CD14-positive monocyte (primary cell): Measurements from ENCODE around the gene NASP. TPM values are rescaled to one million over a fixed set of nuclear protein-coding genes. Genes with fewer than 3 reads are reported as not detected.

Source experiments
- DNase-seq, 3 donors: peaks; one replicate each; pipeline ENCODE4 v3.0.0-alpha.2; 2011 to 2022
- H2AFZ ChIP-seq: 2 replicates; pipeline ENCODE4 v1.6.0; 2012; ENCODE audit warnings: mild to moderate bottlenecking, low read depth, low read length, inconsistent platforms; ENCODE audit not compliant: insufficient read depth, poor library complexity, severe bottlenecking
- H3K27ac ChIP-seq, 2 donors: 1 replicate in 1 of 2; 2 replicates in 1 of 2; pipeline ENCODE4 v1.5.1; 2012 to 2013; ENCODE audit warnings: low read length in 2 of 2, control low read depth in 1 of 2, inconsistent platforms in 1 of 2, low read depth in 1 of 2, mild to moderate bottlenecking in 1 of 2
- H3K27me3 ChIP-seq, 2 donors: one replicate each; pipeline versions ENCODE4 v1.6.0 to v1.6.1; 2011 to 2013; ENCODE audit warnings: low read length in 2 of 2; ENCODE audit not compliant: control insufficient read depth in 2 of 2, insufficient read depth in 2 of 2
- H3K36me3 ChIP-seq, 2 donors: replicated peaks in 1 of 2; 1 replicate in 1 of 2; 2 replicates in 1 of 2; pipeline versions ENCODE4 v1.5.1 to v1.6.1; 2012 to 2013; ENCODE audit warnings: low read length in 2 of 2, control low read depth in 1 of 2, inconsistent platforms in 1 of 2, mild to moderate bottlenecking in 1 of 2; ENCODE audit not compliant: insufficient read depth in 2 of 2, control insufficient read depth in 1 of 2
- H3K4me1 ChIP-seq, 2 donors: 1 replicate in 1 of 2; 2 replicates in 1 of 2; pipeline versions ENCODE4 v1.5.1 to v1.6.1; 2012 to 2013; ENCODE audit warnings: low read length in 2 of 2, control low read depth in 1 of 2, inconsistent platforms in 1 of 2, mild to moderate bottlenecking in 1 of 2, moderate library complexity in 1 of 2; ENCODE audit not compliant: insufficient read depth in 2 of 2, control insufficient read depth in 1 of 2
- H3K4me2 ChIP-seq: replicated peaks from 2 replicates; pipeline ENCODE3; 2012; ENCODE audit warnings: low read length, moderate library complexity, mild to moderate bottlenecking; ENCODE audit not compliant: poor library complexity, severe bottlenecking; ENCODE audit errors: extremely low read depth
- H3K4me3 ChIP-seq, 3 experiments: fragments of 200-600 bp in 1 of 3; sonication (generic) in 1 of 3; replicated peaks in 1 of 3; 1 replicate in 2 of 3; 2 replicates in 1 of 3; pipeline ENCODE4 v1.5.1; 2011 to 2013; ENCODE audit warnings: low read length in 3 of 3, mild to moderate bottlenecking in 3 of 3, control low read depth in 2 of 3, low read depth in 2 of 3, inconsistent platforms in 1 of 3, moderate library complexity in 1 of 3
- H3K79me2 ChIP-seq: 2 replicates; pipeline ENCODE4 v1.6.0; 2012; ENCODE audit warnings: mild to moderate bottlenecking, control low read depth, inconsistent platforms, low read length, moderate library complexity; ENCODE audit not compliant: insufficient read depth
- H3K9ac ChIP-seq: 2 replicates; pipeline ENCODE4 v1.6.0; 2017; ENCODE audit warnings: low read length, mild to moderate bottlenecking; ENCODE audit not compliant: insufficient read depth, poor library complexity, severe bottlenecking
- H3K9me3 ChIP-seq, 2 donors: replicated peaks in 1 of 2; 1 replicate in 1 of 2; 2 replicates in 1 of 2; pipeline versions ENCODE4 v1.5.1 to v1.6.1; 2012 to 2013; ENCODE audit warnings: low read length in 2 of 2, control low read depth in 1 of 2; ENCODE audit not compliant: control insufficient read depth in 1 of 2, insufficient read depth in 1 of 2
- H4K20me1 ChIP-seq: 2 replicates; pipeline ENCODE4 v1.6.0; 2012; ENCODE audit warnings: mild to moderate bottlenecking, low read length, control low read depth, moderate library complexity; ENCODE audit not compliant: insufficient read depth
- H3K27ac Mint-ChIP-seq, 7 donors: one replicate each; pipeline ENCODE4 v1.8.0; 2020; ENCODE audit warnings: mild to moderate bottlenecking in 7 of 7, mixed read lengths in 7 of 7, moderate library complexity in 6 of 7, inconsistent platforms in 2 of 7
- H3K27me3 Mint-ChIP-seq, 3 donors: one replicate each; pipeline ENCODE4 v1.8.0; 2021 to 2022; ENCODE audit warnings: low read depth in 3 of 3, mild to moderate bottlenecking in 3 of 3, mixed read lengths in 3 of 3, moderate library complexity in 3 of 3, inconsistent platforms in 1 of 3
- H3K36me3 Mint-ChIP-seq, 2 donors: one replicate each; pipeline ENCODE4 v1.8.0; 2020; ENCODE audit warnings: mixed read lengths in 2 of 2, inconsistent platforms in 1 of 2, mild to moderate bottlenecking in 1 of 2
- H3K4me1 Mint-ChIP-seq: one replicate; pipeline ENCODE4 v1.8.0; 2020; ENCODE audit warnings: mild to moderate bottlenecking, mixed read lengths
- H3K4me3 Mint-ChIP-seq, 2 donors: one replicate each; pipeline ENCODE4 v1.8.0; 2020; ENCODE audit warnings: mild to moderate bottlenecking in 2 of 2, mixed read lengths in 2 of 2, moderate library complexity in 1 of 2
- H3K9me3 Mint-ChIP-seq, 7 donors: one replicate each; pipeline ENCODE4 v1.8.0; 2020 to 2022; ENCODE audit warnings: mixed read lengths in 7 of 7, mild to moderate bottlenecking in 6 of 7, moderate library complexity in 6 of 7, inconsistent platforms in 2 of 7
- WGBS: methylation state at CpG from one replicate; pipeline ENCODE4 v1.1.5; 2013; ENCODE audit warnings: missing lambda C conversion rate; ENCODE audit not compliant: insufficient coverage; 5-methylcytosine and 5-hydroxymethylcytosine counted together
- intact Hi-C, 2 donors: fragments of 100-400 bp; cut with micrococcal nuclease; formaldehyde crosslinking; loops; one replicate each; pipeline versions ENCODE4 v1.15.0 to v1.15.1; 2023
- polyA plus RNA-seq, 3 donors: library from polyadenylated mRNA; depleted of rRNA in 1 of 3; unstranded in 2 of 3; stranded (reverse) in 1 of 3; fragments of 300-500 nt in 2 of 3; fragments of >200 nt in 1 of 3; fragmentation: Illumina TruSeq in 2 of 3; gene quantifications; 1 replicate in 2 of 3; 2 replicates in 1 of 3; pipeline ENCODE4 v1.2.3, GENCODE V29; 2012 to 2021
- TF ChIP-seq, protein P1 (sequence below): fragments of 200-600 bp; IDR thresholded peaks from one replicate; pipeline ENCODE4 v1.8.0; 2022; ENCODE audit warnings: antibody characterized with exemption, mild to moderate bottlenecking

NASP gene
- polyA plus RNA-seq, 3 donors, result 24.4 to 44.6 (median 27.5) TPM

DNA sequence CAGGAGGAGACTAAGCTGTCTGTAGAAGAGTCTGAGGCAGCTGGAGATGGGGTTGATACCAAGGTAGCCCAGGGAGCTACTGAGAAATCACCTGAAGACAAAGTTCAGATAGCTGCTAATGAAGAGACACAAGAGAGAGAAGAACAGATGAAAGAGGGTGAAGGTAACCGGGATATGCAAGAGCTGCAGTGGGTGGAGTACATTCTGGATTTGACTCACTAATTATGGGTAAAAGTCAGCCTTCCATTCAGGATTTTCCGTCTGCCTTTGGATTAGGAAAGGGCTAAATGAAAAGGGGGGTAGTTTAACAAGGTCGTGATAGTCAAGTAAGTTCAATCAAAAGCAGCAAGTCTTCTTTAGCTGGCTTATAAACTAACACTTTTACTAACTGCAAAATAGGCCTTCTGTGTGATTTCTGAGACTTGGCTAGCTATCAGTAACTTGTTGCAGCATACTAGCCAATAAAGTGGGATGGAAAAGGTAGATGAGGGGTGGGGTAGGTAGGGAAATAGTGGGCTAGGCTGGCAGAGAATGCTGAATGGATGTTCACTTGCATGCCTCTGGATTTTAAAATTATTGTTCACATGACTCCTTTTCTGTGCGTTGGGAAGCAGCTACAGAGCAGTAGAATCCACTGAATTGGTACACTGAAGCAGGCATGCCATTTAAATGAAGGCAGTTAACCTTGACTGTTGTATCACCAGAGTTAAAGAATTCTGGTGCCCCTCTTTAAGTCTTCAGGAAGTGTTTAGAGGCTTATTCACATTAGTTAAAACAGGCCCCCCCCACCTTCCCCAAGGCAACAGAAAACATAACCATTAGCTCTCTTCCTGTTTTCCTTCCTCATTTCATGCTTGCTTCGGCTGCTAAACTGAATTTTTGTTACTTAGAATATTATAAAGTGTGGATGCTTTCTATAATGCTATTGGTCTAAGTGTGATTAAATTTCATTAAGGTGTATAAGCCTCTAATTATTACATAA, 24.6 kb downstream of the NASP start:
- H3K36me3 ChIP-seq, result peaks cover 17 to 61% of the 10 kb centered on the region in 2 donors
- H3K4me1 ChIP-seq, result peaks cover 26 to 28% of the 10 kb centered on the region in 2 donors
- H3K9ac ChIP-seq, result no peak overlapping the region
- intact Hi-C loops, result no loop called here
- H3K27ac ChIP-seq, result peak overlapping the region in 1 of 2 donors; percentile 78
- TF ChIP-seq, protein P1, sequence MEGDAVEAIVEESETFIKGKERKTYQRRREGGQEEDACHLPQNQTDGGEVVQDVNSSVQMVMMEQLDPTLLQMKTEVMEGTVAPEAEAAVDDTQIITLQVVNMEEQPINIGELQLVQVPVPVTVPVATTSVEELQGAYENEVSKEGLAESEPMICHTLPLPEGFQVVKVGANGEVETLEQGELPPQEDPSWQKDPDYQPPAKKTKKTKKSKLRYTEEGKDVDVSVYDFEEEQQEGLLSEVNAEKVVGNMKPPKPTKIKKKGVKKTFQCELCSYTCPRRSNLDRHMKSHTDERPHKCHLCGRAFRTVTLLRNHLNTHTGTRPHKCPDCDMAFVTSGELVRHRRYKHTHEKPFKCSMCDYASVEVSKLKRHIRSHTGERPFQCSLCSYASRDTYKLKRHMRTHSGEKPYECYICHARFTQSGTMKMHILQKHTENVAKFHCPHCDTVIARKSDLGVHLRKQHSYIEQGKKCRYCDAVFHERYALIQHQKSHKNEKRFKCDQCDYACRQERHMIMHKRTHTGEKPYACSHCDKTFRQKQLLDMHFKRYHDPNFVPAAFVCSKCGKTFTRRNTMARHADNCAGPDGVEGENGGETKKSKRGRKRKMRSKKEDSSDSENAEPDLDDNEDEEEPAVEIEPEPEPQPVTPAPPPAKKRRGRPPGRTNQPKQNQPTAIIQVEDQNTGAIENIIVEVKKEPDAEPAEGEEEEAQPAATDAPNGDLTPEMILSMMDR, result no peak
- peak; percentile 38 to 60 (median 59) for DNase-seq
- Mint-ChIP-seq H3K36me3 (peaks cover 24 to 56% of the 10 kb centered on the region in 2 donors), H3K27me3 (peaks cover 0 to 2% (median 1%) of the 10 kb centered on the region in 3 donors), H3K27ac (peak overlapping the region; percentile 68 to 86 (median 83)), H3K9me3 (no peaks in the 10 kb centered on the region), H3K4me3 (peak overlapping the region; percentile 10 to 63), H3K4me1 (peaks cover 28% of the 10 kb centered on the region)
- H4K20me1 ChIP-seq, result no peaks in the 10 kb centered on the region
- peak overlapping the region in 1 of 3 experiments; percentile 46 for H3K4me3 ChIP-seq
- no peaks in the 10 kb centered on the region for H3K27me3 ChIP-seq
- peaks cover 8% of the 10 kb centered on the region for H3K79me2 ChIP-seq
- 100% methylated on average over 1 of the region's 5 CpGs for WGBS
- peak overlapping the region; percentile 52 for H3K4me2 ChIP-seq
- no peaks in the 10 kb centered on the region for H3K9me3 ChIP-seq
- H2AFZ ChIP-seq, result peak overlapping the region; percentile 4

DNA sequence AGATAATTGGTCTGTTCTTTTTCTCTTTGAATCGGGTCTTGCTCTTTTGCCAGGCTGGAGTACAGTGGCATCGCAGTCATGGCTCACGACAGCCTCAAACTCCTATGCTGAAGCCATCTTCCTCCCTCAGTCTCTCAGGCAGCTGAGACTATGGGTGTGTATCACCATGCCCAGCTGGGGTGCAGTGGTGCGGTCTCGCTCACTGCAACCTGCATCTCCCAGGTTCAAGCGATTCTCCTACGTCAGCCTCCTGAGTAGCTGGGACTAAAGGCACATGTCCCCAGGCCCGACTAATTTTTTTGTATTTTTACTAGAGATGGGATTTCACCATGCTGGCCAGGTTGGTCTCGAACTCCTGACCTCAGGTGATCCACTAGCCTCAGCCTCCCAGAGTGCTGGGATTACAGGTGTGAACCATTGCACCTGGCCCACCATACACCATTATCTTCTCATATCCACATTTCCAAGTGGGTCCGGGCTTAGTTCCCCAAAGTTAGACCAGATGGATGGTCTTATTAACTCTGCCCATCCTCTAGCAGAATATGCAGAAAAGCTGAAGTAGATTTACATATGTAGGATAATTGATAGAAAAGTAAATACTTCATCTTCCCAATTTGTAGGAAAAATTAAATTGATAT, 26.9 kb downstream of the NASP start:
- peak overlapping the region in 1 of 2 donors; percentile 78 for H3K27ac ChIP-seq
- no peak overlapping the region for H2AFZ ChIP-seq
- WGBS, result 100% methylated on average over 5 of the region's 10 CpGs
- intact Hi-C loops, result no loop called here
- H3K36me3 ChIP-seq, result peaks cover 29 to 65% of the 10 kb centered on the region in 2 donors
- Mint-ChIP-seq H3K4me3 (no peak overlapping the region), H3K36me3 (peaks cover 30 to 58% of the 10 kb centered on the region in 2 donors), H3K4me1 (peaks cover 28% of the 10 kb centered on the region), H3K27ac (peak overlapping the region in 3 of 7 donors; percentile 19 to 71 (median 69)), H3K27me3 (peaks cover 0 to 2% (median 1%) of the 10 kb centered on the region in 3 donors), H3K9me3 (no peaks in the 10 kb centered on the region)
- H3K4me1 ChIP-seq, result peaks cover 26 to 28% of the 10 kb centered on the region in 2 donors
- DNase-seq, result no peak
- TF ChIP-seq, protein P1, result no peak
- H3K9me3 ChIP-seq, result no peaks in the 10 kb centered on the region
- peaks cover 8% of the 10 kb centered on the region for H3K79me2 ChIP-seq
- no peak overlapping the region for H3K4me2 ChIP-seq
- no peaks in the 10 kb centered on the region for H3K27me3 ChIP-seq
- H4K20me1 ChIP-seq, result no peaks in the 10 kb centered on the region
- H3K4me3 ChIP-seq, result no peak overlapping the region
- no peak overlapping the region for H3K9ac ChIP-seq
